ENCODE data around the gene ACTRT2.

ACTRT2 gene

DNA sequence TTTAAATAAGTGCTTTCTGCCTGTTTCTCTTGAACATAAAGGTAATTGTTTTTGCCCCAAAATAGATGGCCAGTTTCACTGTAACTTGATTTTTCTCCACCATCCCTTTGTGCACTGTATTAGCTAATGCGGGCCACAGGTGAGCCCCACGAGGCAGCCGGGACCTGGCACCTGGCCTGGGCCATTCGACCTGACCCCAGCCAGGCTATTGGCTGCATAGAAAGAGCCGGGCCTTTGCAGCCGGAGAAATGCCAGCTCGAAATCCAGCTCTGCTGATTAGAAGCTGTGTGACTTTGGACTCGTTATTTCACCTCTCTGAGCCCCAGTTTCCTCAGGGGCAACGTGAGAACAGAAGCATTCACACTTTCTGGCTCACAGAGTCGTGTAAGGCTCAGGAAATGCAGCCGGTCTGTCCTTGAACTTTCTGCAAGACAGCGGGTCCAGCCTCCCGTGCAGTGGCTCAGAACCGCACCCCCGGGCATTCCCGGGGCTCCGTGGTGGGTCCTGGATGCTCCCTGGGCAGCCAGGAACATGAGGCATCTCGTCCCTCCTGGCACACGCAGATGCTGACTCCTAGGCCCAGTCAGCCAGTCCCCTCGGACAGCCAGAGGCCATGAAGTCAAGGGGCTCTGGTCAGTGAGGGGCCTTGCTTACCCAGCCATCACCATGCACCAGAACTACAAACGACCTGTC is 37.4 kb upstream of the ACTRT2 start:
- DNase-seq (ENCODE audit: low read depth in 2 of 2) = no peak

DNA sequence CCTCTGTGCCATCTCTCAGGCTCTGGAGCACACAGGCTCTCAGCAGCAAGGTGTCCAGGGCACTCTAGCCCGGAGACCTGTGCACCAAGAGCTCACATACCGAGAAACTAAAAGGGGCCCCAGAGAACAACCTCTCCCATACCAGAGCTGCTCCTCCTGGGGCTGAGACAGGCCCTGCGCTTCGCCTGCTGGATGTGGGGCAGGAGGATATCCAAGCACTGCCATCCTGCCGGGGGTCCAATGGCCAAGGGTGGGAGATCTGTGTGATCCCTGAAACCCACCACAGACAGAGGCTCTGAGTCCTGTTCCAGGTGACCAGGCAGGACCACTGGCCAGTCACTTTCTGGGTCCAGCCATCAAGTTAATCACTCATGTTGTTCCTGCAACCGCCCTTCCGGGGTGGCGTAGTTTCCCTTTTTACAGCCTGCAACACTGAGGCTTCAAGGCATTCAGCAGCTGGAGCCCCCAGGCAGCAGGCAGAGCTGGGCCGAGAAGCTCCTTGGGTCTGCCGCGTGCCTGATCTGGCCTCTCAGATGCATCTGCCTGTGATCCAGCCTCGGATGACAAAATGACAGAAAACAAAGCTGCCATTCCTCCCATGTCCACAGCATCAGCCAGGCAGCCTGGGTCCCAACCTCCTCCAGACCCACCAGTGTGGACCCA is 36.7 kb upstream of the ACTRT2 start:
- no peak for DNase-seq (ENCODE audit: low read depth in 2 of 2)

DNA sequence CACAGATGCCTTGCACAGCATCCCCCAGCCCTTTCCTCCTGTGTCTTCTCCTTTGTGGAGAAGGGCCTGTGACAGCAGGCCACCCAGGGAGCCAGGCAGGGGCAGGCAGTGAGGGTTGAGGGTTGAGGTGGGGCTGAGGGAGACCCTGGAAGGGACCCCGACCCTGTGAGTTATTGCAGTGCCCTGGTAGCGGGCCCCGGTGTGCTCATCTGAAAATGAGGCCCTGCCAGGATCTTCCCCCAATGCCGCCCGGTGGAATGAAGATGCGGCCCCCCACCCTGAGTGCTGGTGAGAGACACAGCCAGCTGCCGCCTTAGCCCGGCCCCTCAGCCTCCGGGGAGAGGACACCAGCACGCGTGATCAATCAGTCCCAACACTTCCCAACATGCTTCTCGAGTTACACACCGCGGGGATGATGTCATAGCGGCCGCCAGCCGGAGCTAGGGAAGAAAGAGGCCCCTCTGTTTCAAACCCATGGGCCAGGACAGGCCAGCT is 36.2 kb upstream of the ACTRT2 start:
- DNase-seq (ENCODE audit: low read depth in 2 of 2) = no peak

DNA sequence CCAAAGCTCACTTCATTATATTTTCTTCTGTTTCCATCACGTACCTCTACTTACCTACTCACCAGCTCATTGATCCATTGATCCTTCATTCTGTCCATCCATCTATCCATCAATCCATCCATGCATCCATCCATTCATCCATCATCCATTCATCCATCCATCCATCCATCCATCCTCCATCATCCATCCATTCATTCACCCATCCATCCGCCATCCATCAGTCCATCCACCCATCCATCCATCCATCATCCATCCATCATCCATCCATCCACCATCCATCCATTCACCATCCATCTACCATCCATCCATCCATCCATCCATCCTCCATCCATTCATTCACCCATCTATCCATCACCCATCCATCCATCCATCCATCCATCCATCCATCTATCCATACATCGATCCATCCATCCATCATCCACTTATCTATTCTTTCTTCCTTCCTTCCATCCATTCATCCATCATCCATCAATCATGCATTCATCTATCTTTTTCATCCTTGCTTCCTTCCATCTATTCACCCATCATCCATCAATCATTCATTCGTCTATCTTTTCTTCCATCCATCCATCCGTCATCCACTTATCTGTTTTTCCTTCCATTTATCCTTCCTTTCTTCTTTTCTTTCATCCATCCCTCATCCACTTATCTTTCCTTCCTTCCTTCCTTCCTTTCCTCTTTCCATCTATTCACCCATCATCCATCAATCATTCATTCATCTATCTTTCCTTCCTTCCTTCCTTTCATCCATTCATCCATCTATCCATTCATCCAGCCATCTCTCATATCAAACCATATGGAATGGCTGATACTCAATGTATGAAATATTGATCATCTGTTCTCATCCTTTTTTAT is 35.3 kb upstream of the ACTRT2 start:
- DNase-seq (ENCODE audit: low read depth in 2 of 2) = no peak

DNA sequence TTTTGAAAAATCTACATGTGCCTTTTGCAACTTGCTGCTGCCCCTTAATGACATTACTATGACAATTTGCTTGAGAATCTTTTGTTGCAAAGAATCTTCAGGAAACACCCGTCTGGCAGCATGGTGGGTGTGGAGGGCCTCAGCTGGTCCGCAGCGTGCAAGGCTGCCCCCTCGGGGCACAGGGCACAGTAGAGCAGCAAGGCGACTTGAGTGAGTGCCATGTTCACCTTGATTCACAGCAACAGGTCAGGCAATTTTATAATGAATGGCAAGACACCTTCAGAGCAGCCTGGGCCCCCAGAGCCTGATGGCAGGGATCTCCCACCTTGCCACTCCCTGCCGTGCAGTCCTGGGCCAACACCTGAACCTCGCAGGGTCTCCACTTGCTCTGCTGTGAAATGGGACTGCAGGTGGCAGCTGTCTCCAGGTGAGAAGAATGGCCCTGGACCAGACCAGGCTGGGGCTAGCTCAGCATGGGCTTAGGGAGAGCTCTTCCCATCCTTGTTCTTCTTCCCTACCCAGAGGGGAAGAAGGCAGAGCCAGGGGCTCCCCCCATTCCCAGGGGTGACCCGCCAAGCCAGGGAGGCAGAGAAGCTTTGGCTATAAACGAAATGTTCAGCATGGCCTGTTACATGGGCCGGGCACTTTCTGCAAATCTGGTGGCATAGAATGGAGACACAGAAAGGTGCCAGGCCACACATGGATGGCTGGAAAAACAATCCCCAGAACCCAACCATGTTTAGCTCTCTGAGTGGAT is 34.5 kb upstream of the ACTRT2 start:
- DNase-seq (ENCODE audit: low read depth in 2 of 2) = no peak

DNA sequence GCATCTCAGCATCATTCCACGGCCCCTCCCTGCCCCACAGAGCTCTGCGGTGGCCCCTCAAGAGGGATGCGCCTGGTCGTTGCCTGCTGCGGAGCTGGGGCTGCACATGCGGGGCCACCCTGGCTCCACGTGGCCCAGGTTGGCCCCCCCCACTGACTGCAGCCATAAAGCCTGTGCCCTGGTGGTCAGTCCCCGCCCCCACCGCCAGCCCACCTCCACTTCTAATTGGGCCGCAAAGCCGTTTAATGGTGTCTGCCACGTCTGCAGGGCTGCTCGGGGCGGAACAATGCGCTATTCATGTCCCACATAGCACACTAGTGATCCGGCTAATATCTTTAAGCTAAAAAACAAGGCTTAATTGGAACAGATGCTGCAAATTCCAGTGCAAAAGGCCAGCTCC is 33.5 kb upstream of the ACTRT2 start:
- DNase-seq (ENCODE audit: low read depth in 2 of 2) = no peak

DNA sequence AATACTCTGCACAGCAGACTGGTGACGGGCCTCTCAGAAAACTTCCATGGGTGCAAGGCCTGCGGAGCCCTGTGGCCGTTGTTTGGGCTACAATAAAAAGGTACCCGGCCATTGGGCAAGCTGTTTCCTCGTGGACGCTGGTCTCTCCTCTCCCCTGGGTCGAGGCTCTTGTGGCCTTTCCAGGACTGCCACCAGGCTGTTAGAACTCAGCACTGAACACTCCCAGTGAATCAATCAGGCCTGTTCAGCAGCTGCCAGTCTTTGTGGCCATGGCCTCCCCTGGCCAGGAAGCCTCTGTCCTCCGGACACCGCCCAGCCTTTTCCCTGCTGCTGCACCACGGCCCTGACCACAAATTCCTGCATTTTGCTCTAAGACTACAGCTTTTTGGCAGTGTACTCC is 33.0 kb upstream of the ACTRT2 start:
- DNase-seq (ENCODE audit: low read depth in 2 of 2) = no peak

DNA sequence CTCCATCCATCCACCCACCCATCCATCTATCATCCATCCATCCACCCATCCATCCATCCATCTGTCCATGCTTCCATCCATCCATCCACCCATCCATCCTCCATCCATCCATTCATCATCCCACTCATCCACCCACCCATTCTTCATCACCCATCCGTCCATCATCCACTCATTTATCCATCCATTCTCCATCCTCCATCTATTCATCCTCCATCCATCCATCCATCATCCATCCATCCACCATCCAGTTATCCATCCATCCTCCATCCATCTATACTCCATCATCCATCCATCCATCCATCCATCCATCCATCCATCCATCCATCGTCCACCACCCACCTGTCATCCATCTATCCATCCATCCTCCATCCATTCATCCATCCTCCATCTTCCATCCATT is 32.1 kb upstream of the ACTRT2 start:
- no peak for DNase-seq (ENCODE audit: low read depth in 2 of 2)

DNA sequence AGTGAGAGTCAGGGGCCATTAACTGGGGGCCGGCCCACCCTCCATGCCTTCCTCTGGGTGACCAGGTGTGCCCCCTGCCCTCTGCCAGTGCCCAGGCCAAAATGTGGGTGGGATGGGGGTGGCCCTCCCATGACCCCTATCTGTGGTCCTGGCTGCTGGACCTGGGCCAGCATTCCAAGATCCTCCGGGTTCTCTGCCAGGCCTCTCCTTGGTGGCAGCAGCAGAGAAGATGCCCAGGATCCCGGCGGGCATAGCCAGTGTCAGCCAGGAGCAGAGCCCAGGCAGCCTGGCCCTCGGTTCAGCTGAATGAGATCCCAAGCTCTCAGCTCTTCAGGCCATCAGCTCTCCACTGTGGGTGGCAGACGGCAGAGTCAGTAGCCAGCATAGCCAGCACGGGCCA is 31.3 kb upstream of the ACTRT2 start:
- no peak for DNase-seq (ENCODE audit: low read depth in 2 of 2)

DNA sequence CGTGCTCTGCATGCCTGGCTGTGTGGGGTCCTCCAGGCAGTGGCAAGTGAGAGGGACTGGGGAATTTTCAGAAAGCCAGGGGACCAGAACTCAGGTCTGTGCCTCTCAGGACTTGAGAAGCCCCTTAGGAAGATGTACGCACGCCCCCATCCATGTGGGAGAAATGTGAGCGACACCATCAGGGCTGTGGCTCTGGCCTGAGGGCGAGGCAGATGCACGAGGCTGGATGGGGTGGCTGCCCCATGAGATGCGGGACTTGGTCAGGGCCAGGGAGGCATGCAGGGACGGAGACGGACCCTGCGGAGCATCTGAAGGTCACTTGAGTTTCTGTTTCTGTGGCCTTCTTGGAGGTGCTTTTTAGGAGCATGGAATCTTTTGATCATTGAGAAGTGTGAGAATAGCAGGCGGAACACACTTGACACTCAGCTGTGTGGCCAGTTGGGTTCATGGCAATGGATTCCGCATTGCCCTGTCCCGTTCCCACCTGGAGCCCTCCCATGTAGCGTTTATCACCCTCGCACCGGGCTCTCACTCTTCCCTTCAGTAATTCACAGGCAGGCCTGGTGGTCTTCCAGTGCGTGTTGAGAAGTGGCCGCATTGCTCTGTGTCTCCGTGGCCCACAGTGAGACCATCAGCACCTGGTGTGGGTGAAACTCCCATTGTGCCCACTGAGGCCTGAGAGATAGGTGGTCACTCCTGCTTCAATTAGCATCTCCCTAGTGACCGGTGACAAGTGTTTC is 30.7 kb upstream of the ACTRT2 start:
- no peak for DNase-seq (ENCODE audit: low read depth in 2 of 2)

DNA sequence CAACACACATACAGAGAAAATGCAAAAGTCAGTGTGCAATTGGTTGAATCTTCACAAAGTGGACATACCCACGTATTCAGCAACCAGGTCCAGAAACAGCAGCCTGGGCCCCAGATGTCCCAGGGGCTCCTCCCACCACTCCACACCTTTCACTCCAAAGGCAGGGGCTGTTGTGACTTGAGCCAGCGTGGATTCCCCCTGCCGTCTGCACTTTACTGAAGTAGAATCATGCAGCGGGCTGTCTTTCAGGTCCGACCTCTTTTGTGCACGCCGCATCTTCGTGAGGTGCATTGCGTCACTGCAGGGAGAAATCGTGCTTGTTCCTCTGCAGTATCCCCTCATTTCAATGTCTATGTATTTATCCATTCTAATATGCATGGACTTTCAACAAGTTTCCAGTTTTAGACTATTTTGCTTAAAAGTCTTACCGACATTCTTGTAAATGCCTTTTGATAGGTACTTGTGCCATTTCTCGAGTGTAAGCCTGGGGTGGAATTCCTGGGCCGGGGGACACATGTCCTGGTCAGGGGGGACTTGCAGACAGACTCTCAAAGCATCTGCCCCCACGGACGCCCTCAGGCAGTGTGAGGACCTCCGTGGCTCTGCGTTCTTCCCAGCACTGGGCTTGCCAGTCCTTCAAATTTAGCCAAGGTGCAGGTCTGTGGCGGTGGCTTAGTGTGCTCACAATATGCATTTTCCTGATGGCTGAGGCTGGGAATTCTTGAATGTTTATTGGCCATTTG is 29.3 kb upstream of the ACTRT2 start:
- no peak for DNase-seq (ENCODE audit: low read depth in 2 of 2)

DNA sequence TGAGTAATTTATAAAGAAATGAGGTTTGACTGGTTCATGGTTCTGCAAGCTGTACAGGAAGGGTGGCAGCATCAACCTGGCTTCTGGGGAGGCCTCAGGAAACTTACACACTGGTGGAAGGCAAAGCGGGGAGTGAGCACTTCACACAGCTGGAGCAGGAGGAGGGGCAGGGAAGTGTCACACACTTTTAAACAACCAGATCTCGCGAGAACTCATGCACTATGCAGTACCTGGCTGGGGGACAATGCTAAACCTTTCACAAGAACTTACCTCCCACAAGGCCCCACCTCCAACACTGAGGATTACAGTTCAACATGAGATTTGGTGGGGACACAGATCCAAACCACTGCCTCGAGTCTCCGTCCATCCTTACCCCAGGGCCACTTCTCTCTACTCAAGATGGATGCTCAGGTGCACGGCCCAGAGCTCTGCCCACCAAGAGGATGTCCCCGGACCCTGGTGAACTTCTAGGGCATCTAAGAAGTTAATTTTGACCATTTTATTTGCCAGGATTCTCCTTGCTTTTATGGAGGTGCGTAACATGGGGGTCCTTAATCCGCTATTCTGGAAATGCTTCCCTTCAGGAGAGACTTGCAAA is 22.7 kb upstream of the ACTRT2 start:
- no peak for DNase-seq (ENCODE audit: low read depth in 2 of 2)

DNA sequence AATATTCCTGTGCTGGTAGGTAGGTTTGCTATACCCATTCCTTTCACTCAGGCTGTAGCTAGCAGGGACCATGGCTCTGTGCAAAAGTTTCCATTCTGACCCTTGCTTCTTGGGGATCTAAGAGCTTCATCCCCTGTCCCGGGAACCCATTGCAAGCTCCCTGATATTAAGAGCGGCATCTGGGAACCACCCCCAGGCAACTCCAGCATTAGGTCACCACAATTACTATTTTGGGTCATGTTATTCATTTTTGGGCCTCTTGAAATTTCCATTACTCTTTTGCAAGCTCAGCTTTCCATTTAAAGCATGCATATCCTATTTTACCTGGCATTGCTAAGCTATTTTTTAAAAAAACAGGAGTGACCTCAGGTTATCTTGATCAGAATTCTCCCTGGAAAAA is 22.1 kb upstream of the ACTRT2 start:
- no peak for DNase-seq (ENCODE audit: low read depth in 2 of 2)

DNA sequence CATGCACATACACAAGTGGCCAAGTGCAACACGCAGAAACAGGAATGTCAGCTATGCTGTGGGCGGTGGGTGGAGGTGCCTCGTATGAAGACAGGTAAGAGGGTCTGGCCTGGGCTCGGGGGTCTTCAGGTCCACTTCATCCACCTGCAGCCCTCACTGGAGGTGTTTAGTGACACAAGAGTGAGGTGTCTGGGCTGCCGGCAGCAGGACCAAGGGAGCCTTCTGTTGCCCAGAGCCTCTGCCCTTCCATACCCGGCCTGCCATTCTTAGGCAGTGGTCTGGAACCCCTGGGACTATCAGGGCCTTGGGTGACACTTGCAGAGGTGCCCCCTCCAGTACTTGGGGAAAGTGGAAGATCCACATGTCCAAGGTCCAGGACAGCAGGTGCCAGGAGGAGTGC is 21.7 kb upstream of the ACTRT2 start:
- no peak for DNase-seq (ENCODE audit: low read depth in 2 of 2)

DNA sequence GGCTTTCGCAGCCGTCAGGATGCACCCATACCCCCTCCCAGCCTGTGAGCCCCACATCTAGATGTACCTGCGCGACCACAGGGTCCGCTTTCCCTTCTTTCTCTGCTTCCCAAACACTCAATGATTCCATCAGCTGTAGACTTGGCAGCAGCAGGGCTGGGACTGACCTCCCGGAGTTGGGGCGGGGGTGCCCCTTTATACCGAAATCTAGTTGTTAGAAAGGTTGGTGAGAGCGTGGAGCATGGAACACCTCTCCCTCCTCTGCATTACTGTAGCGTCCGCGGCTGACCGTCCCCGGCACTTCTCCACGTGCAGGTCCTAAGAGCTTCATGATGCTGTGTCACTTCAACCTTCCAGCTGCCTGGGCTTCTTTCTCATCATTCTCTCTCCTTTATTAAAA is 21.1 kb upstream of the ACTRT2 start:
- no peak for DNase-seq (ENCODE audit: low read depth in 2 of 2)

DNA sequence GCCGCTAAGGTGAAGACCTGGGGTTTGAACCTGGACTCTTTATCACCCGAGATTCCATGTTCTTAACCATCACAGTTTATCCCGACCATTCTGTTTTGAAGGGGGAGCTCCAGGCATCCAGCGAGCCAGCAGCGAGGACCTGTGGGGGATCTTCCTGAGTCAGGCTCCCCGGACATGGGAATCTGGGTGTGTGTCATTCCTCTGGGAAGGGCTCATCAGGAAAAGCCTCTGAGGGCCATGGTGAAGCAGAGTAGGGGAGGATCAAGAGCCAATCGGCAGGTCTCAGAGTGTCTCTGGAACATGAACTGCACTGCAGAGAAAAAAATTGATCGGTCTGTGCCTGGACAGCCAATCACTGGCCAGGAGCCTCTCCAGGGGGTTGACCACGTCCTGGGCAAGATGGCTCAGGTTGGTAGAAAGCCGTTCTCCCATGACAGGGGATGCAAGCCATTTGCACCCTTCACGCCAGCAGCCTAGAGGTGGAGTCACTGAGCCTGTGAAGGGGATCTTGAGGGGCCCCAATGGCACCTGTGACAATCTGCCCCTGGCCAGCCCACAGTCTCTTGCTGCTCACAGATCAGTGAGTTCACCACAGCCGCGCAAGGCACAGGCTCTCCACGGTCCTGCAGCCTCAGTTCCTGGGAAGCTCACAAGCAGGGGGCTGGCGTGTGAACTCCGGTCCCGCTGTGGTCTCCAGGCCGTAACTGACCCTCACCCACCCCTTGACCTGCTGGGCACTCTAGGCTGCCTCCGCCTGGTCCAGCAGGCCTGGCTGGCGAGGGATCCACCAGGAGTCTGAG is 20.4 kb upstream of the ACTRT2 start:
- DNase-seq (ENCODE audit: low read depth in 2 of 2) = no peak

DNA sequence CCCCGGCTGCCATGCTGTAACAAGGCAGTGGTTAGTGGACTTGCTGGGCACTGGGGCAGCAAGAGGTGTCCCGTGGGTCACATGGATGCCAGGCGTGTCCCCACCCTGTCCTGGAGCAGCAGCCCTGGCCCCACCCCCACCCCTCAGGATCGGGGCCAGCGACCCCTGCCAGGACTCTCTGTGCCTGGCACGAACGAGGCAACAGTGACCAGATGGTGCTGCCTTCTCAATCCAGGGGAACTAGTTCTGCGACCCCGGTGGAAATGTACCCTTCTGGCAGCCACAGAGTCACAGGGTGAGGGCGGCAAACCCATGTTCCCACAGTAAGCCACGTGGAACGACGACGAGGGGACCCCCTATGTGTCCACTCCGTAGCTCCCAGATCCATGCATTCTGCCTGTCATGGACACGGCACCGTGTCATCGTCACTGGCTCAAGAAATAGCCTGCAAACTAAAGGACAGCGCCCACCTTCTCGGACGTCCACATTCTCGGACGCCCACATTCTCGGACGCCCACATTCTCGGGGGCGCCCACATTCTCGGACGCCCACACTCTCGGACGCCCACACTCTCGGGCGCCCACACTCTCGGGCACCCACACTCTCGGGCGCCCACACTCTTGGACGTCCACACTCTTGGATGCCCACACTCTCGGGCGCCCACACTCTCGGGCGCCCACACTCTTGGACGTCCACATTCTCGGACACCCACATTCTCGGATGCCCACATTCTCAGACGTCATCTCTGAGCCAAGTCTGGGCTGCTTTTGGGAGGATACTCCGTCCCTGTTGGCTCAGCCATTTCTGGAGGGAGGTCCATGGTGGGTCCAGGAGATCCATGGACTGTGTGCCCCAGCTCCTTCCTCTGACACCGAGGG is 19.6 kb upstream of the ACTRT2 start:
- no peak for DNase-seq (ENCODE audit: low read depth in 2 of 2)

DNA sequence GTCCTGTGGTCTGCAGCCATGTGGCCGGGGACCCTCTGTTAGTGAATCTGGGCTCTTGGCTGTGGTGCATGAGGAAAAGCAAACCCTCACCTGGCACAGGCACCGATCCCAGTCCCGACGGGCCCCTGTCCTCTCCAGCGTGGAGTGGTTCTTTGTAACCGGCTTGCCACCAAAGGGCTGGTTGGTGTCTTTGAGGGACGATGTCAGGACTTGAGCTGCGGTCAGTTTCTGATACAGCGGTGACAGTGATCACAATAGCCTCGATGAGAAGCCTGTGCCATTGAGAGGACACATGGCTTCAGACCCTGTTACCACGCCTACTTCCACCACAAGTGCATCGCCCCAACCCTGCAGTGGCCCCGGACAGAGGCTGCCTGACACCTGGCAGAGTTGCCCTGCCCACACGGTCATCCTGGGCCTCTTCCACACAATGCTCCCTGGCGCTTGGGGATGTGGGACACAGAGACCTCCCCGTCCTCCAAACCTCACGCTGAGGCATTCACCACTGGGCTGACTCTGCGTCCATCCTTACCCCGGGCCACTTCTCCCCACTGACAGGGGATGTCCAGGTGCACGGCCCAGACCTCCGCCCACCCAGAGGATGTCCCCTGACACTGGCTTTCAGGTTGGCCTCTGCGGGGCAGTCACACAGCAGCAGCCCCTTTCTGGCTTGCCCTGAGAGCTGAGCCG is 18.8 kb upstream of the ACTRT2 start:
- DNase-seq (ENCODE audit: low read depth in 2 of 2) = no peak
